Measurements from ENCODE around the gene RNF225.

RNF225 gene

GRCh38 chr19:58354478-58355030 is 40.9 kb upstream of the RNF225 start:
- H3K4me3 Mint-ChIP-seq: no peak overlapping the region
- no peak for TF ChIP-seq CTCF (IDR thresholded peaks at IDR 0.05)
- peaks cover 5% of the 10 kb centered on the region for H3K27me3 Mint-ChIP-seq (ENCODE audit: low read depth, poor library complexity)
- peaks cover 14% of the 10 kb centered on the region for H3K36me3 Mint-ChIP-seq (ENCODE audit: low read depth)
- DNase-seq: no peak
- no peaks in the 10 kb centered on the region for H3K9me3 Mint-ChIP-seq
- no peak overlapping the region for H3K27ac Mint-ChIP-seq
- H3K4me1 Mint-ChIP-seq: peaks cover 22% of the 10 kb centered on the region

GRCh38 chr19:58355215-58355796 is 40.1 kb upstream of the RNF225 start:
- no peaks in the 10 kb centered on the region for H3K9me3 Mint-ChIP-seq
- H3K4me1 Mint-ChIP-seq: peaks cover 24% of the 10 kb centered on the region
- H3K4me3 Mint-ChIP-seq: no peak overlapping the region
- H3K27ac Mint-ChIP-seq: no peak overlapping the region
- H3K36me3 Mint-ChIP-seq (ENCODE audit: low read depth): peaks cover 11% of the 10 kb centered on the region
- H3K27me3 Mint-ChIP-seq (ENCODE audit: low read depth, poor library complexity): peaks cover 4% of the 10 kb centered on the region
- TF ChIP-seq CTCF (IDR thresholded peaks at IDR 0.05): no peak
- DNase-seq: no peak

DNA sequence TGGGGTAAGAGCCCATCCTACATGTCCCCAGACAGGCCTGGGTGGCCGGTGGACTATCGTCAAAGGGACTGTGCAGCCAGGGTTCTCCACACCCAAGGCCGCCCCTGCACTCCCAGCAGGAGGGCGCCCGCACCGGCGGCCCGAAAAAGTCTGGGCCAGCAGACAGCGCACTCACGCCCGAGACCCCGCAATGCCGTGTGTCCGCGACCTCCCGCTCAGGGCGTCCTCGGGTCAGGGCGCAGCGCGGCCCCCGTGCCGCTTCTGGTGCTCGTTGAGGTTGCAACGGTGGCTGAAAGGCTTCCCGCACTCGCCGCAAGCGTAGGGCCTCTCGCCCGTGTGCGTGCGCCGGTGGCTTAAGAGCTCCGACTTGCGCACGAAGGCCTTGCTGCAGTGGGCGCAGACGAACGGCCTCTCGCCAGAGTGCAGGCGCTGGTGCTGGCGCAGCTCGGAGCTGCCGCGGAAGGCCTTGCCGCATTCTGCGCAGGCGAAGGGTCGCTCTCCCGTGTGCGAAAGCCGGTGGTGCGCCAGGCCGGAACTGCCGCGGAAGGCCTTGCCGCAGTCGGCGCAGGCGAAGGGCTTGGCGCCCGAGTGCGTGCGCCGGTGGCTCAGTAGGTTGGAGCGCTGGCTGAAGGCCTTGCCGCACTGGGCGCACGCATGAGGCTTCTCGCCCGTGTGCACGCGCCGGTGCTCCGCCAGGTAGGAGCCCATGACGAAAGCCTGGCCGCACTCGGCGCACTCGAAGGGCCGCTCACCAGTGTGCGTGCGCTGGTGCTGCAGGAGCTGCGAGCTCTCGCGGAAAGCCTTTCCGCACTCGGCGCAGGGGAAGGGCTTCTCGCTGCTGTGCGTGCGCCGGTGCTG is 39.3 kb upstream of the RNF225 start:
- H3K27ac Mint-ChIP-seq: no peak overlapping the region
- peaks cover 27% of the 10 kb centered on the region for H3K4me1 Mint-ChIP-seq
- H3K27me3 Mint-ChIP-seq (ENCODE audit: low read depth, poor library complexity): peaks cover 4% of the 10 kb centered on the region
- TF ChIP-seq CTCF (IDR thresholded peaks at IDR 0.05): no peak
- no peak for DNase-seq
- H3K36me3 Mint-ChIP-seq (ENCODE audit: low read depth): peaks cover 11% of the 10 kb centered on the region
- H3K9me3 Mint-ChIP-seq: no peaks in the 10 kb centered on the region
- H3K4me3 Mint-ChIP-seq: no peak overlapping the region

DNA sequence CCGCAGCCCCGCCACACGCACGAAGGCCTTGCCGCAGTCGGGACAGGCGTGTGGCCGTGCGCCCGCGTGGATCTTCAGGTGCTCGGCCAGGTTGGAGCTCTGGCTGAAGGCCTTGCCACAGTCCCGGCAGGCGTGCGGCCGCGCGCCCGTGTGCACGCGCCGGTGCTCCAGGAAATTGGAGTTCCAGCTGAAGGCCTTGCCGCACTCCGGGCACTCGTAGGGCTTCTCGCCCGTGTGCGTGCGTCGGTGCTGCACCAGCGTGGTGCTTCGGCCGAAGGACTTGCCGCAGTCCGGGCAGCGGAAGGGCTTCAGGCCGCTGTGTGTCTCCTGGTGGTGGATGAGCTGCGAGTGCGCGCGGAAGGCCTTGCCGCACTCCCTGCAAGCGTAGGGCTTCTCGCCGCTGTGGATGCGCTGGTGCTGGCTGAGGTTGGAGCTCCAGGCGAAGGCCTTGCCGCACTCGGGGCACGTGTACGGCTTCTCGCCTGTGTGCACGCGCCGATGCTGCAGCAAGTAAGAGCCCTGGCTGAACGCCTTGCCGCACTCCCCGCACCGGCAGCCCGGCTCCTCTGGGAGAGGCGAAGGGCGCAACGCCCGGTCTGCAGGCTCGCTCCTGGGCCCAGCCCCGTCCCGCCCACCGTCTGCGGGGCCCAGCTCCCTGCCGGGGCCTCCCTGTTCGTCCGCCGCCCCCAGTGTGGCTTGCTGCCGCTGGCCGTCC is 38.5 kb upstream of the RNF225 start:
- no peak for TF ChIP-seq CTCF (IDR thresholded peaks at IDR 0.05)
- no peak for DNase-seq
- Mint-ChIP-seq H3K9me3 (no peaks in the 10 kb centered on the region), H3K4me3 (no peak overlapping the region), H3K36me3 (ENCODE audit: low read depth) (peaks cover 11% of the 10 kb centered on the region), H3K27ac (no peak overlapping the region), H3K27me3 (ENCODE audit: low read depth, poor library complexity) (peaks cover 4% of the 10 kb centered on the region), H3K4me1 (peaks cover 34% of the 10 kb centered on the region)

DNA sequence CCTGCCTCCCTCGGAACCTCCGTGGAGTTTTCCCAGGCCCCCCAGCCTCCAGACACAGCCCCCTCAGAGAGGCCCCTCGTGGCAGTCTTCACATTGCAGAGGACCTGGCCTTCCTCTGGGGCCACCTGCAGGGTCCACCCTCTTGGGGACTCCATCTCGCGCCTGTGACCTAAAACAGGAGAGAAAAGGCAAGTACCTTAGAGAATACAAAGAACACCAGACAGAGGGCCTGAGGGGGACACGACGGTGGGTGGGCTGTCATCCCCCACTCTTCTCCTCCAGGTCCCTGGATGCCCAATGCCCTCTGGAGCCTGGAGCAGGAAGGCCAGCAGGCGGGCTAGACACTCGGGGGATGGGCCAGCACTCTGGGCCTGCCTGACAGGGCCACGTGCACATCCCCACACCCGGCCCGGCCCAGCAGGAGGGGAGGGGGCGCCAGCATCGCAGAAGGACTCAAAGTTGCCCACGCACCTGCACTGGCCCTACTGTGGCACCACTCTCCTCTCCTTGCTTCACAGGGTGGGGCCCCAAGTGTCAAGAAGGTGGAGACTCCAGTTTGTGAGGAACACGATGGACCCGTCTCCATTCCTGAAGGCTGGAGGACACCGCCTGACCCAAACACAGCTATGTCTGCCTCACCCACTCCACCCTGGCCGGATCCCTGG is 37.8 kb upstream of the RNF225 start:
- Mint-ChIP-seq H3K36me3 (ENCODE audit: low read depth) (peaks cover 7% of the 10 kb centered on the region), H3K27me3 (ENCODE audit: low read depth, poor library complexity) (peaks cover 4% of the 10 kb centered on the region), H3K4me3 (no peak overlapping the region), H3K4me1 (peaks cover 30% of the 10 kb centered on the region), H3K27ac (peak overlapping the region; percentile 69), H3K9me3 (no peaks in the 10 kb centered on the region)
- DNase-seq: no peak
- TF ChIP-seq CTCF (IDR thresholded peaks at IDR 0.05): no peak

All from nephron progenitor cell (in vitro differentiated cells).